Urothelium cell line (cell line): ENCODE measurements around the gene NPM1.

Experiments used
- DNase-seq: peaks from one replicate; pipeline ENCODE4 v3.0.0; 2011; ENCODE audit warnings: low spot score, mixed read lengths
- FAIRE-seq: peaks from 2 replicates; lab custom pipeline; 2011; peaks lifted over from hg19 to GRCh38; lab: Jason Lieb, UNC

The NPM1 gene

GRCh38 chr5:171425596-171426244 lies 38.1 kb downstream of the NPM1 start:
- DNase-seq (no peak), FAIRE-seq (no peak)

- DNase-seq, result no peak
- FAIRE-seq, result no peak
Observed at GRCh38 chr5:171426266-171426665, 38.6 kb downstream of the NPM1 start.

DNA sequence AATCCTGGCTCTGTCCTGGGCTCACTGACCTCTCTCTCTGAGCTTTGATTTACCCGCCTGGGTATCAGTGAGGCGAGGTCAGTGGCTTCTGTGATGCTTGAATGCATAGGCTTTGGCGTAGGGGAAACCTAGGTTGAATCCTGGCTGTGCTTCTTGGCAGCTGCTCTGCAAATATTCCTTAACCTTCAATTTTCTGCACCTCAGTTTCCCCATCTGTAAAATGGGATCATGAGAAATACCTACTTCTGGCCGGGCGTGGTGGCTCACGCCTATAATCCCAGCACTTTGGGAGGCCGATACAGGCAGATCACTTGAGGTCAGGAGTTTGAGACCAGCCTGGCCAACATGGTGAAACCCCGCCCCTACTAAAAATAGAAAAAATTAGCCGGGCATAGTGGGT lies 39.0 kb downstream of the NPM1 start:
- no peak for DNase-seq

GRCh38 chr5:171427318-171428167 lies 39.9 kb downstream of the NPM1 start:
- no peak for DNase-seq
- no peak for FAIRE-seq

More for the DNA sequence above, 39.0 kb downstream of the NPM1 start:
- FAIRE-seq, result no peak

- FAIRE-seq (no peak), DNase-seq (no peak)
Observed at GRCh38 chr5:171428168-171428696, 40.6 kb downstream of the NPM1 start.

- FAIRE-seq (no peak), DNase-seq (no peak)
Observed at GRCh38 chr5:171428809-171429542, 41.3 kb downstream of the NPM1 start.

- FAIRE-seq (no peak), DNase-seq (no peak)
Observed at GRCh38 chr5:171429543-171429910, 41.9 kb downstream of the NPM1 start.

DNA sequence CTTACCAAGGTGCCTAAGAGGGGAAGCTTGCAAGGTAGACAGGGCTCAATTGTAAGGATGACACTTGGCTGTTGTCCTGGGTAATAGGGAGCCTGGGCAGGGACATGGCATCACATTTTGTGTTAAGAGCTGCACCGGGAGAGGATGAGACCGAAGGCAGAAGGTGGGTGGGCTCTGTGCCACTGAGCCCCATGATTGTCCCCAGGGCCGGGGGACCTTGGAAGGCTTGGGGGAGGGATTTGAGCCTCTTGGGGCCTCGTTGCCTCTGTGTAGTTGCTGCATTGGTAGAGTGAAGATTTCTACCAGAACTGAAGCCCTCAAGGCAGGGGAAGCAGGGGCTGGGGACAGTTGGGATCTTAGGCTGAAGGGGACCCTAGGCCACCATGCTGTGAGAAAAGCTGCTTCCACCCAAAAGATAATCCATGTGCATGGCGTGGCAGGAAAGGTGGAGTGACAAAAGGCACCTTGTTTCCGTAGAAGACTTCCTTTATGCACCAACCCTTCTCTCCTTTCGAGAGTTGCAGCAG lies 43.7 kb downstream of the NPM1 start:
- FAIRE-seq (no peak), DNase-seq (no peak)

DNA sequence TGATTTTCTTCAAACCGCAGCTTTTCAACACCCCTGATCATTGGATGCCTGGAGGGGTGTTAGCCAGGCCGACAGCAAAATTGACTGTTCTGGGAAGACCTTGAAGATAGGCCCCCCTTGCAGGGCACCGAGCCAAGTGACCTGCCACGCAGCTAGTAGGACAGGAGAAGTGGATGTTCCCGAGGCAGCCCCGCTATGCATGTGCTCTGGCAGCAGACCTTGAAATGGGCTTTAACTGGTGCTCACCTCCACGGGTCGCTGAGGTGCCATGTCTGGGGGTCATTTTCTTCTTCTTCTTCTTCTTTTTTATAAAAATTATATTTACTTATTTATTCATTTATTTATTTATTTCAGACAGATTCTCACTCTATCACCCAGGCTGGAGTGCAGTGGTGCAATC lies 44.4 kb downstream of the NPM1 start:
- no peak for DNase-seq
- FAIRE-seq, result no peak

- no peak for FAIRE-seq
- DNase-seq, result no peak
Observed at GRCh38 chr5:171432583-171433351, 45.1 kb downstream of the NPM1 start.

GRCh38 chr5:171433352-171433698 lies 45.7 kb downstream of the NPM1 start:
- FAIRE-seq (no peak), DNase-seq (no peak)

DNA sequence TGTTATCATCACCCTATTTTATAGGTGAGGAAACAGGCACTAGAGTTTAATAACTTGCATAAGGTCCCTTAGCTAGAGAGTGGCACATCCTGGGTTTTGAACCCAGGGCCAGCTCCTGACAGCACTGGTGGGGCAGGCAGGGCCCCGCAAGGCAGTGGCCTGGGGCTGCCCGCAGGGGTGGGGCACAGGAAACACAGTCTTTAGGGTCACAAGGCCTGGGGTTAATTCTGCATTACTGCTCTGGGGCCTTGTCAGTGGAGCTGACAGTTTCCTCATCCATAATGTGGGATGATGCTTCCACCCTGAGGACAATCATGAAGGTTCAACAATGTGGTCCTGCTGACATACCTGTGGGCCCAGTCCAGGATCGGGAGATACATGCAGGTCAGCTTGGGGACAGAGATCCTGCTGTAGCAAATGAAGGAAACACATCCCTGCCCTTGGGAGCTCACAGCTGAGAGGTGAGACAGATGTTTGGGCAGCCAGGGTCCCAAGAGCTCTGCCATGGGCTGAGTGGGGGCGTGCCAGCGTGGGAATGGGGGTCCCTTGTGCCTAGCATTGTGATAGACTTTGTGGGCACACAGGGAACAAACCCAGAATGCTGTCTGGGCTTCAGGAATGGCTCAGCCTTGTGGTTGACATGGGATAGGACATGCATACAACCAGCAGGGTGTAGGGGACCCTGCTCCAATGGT lies 46.5 kb downstream of the NPM1 start:
- DNase-seq (no peak), FAIRE-seq (no peak)

DNA sequence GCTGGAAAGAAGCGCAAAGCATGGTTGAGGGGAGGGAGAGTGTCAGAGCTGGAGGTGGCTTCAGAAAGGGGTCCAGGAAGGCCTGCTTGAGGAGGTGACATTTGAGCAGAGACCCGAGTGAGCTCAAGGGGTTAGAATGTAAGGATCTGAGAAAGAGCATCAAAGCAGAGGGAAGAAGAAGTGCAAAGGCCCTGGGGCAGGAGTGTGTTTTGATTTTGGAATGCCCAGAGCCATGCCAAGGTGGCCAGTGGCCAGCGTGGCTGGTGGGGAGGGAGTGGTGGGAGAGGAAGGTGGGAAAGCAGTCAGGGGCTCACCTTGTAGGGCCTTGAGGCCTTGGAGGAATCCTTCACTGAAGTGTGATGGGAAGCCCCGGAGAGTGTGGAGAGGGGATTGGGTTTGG lies 47.2 kb downstream of the NPM1 start:
- no peak for DNase-seq
- FAIRE-seq, result no peak

DNA sequence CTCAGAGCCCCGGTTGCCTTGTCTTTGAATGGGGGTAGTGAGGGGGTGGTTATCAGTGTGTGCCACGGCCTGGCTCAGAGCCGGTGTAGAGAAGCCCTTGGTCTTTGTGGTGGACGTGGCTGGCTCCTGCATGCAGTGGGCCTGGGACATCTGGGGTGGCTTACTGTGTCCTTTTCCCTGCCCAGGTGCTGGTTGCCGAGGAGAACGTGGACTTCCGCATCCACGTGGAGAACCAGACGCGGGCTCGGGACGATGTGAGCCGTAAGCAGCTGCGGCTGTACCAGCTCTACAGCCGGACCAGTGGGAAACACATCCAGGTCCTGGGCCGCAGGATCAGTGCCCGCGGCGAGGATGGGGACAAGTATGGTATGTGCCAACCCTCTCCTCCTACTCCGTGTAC lies 48.3 kb downstream of the NPM1 start:
- no peak for DNase-seq

DNA sequence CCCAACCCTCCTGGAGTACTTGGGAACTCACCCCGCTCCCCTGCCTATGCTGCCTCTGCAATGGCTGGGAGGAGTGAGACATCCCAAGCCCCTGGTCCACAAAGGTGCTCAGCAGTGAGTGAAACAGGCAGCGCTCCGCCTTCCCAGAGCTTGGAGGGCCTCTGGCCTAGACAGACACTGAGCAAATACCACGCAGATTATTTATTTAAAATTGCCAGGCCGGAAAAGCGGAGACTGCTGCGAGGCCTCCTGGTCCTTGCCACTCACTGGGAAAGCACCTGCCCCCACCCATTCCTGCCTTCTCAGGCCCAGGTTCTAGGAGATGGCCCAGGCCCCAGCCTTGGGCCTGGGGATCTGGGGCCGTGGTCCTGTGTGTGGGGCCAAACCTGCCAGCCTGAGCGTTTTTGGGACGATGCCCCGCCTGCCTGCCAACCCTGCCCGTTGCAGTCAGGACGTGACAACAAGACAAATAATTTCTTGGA lies 49.2 kb downstream of the NPM1 start:
- no peak for FAIRE-seq
- DNase-seq, result no peak

More for the DNA sequence above, 48.3 kb downstream of the NPM1 start:
- FAIRE-seq, result no peak

DNA sequence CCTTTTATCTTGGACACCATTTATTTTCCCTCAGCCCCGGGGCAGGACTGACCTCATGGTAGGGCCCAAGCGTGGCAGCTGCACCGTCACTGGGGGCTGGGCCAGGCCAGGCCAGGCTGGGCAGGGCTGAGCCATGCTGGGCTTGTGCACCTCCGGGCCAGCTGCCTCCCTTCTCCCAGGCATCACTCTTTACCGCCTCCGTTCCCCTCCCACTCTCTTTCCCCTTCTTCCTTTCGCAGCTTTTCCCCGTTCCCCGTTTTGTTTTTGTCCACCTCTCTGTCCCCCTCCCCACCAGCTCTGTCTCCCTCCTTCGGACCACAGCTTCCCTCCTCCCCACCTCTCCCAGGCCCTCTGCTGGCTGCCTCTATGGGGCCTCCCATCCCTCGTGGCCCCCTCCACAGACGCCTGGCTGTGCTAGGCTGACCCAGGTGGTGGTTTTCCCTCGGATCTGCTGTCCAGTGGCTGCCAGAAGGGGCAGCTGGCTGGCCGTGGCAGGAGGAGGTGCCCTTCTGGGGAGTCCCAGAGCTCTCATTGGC lies 49.7 kb downstream of the NPM1 start:
- no peak for DNase-seq
- FAIRE-seq, result no peak

- FAIRE-seq (no peak), DNase-seq (no peak)
Observed at GRCh38 chr5:171438738-171439137, 51.1 kb downstream of the NPM1 start.

- no peak for FAIRE-seq
- no peak for DNase-seq
Observed at GRCh38 chr5:171441246-171441791, 53.7 kb downstream of the NPM1 start.
